ENCODE measurements around the gene GABBR2. TPM values are rescaled to one million over a fixed set of nuclear protein-coding genes. Genes with fewer than 3 reads are reported as not detected.

The GABBR2 gene
- total RNA-seq, 1 experiment from 2014 or later = 0.76 TPM

- no peak overlapping the region for H3K4me2 ChIP-seq
- H2AFZ ChIP-seq = no peak overlapping the region
- H4K20me1 ChIP-seq (ENCODE audit: insufficient read depth) = no peaks in the 10 kb centered on the region
- H3K27ac ChIP-seq = no peak overlapping the region
- H3K4me1 ChIP-seq (replicated peaks; ENCODE audit: insufficient read depth) = peaks cover 42% of the 10 kb centered on the region
- H3K79me2 ChIP-seq (ENCODE audit: low read depth) = peaks cover 37% of the 10 kb centered on the region
- TF ChIP-seq EZH2 (IDR thresholded peaks at IDR 0.05; ENCODE audit: low read depth) = no peak
- H3K9me3 ChIP-seq (ENCODE audit: insufficient read depth, low read depth) = no peaks in the 10 kb centered on the region
- ChIA-PET CTCF (no interaction called here), POLR2A (ENCODE audit: unreplicated experiment) (no interaction called here)
- no peak for DNase-seq
- peaks cover 15% of the 10 kb centered on the region for H3K36me3 ChIP-seq (ENCODE audit: low read depth)
- H3K9me2 ChIP-seq (ENCODE audit: insufficient read depth) = no peaks in the 10 kb centered on the region
- intact Hi-C loops (cut with micrococcal nuclease; ENCODE audit: unreplicated experiment) = no loop called here
- no peaks in the 10 kb centered on the region for H3K27me3 ChIP-seq (ENCODE audit: insufficient read depth, low read depth)
- no TSS peak for BruUV-seq (replicated peaks)
- H3K4me3 ChIP-seq = no peak overlapping the region
- H3F3A ChIP-seq (ENCODE audit: insufficient read depth, low read depth) = peaks cover 31% of the 10 kb centered on the region
Observed at GRCh38 chr9:98242426-98242825, 466.3 kb downstream of the GABBR2 start.

- H3K27me3 ChIP-seq (ENCODE audit: insufficient read depth, low read depth) = no peaks in the 10 kb centered on the region
- H2AFZ ChIP-seq = no peak overlapping the region
- no peaks in the 10 kb centered on the region for H3K9me2 ChIP-seq (ENCODE audit: insufficient read depth)
- peaks cover 29% of the 10 kb centered on the region for H3F3A ChIP-seq (ENCODE audit: insufficient read depth, low read depth)
- POLR2A ChIA-PET (ENCODE audit: unreplicated experiment) = interaction anchor here (0.5 kb wide), 1 partner anchor 12 kb away, joined by 4 read pairs; no protein-coding TSS in a partner anchor
- no peak for TF ChIP-seq EZH2 (IDR thresholded peaks at IDR 0.05; ENCODE audit: low read depth)
- no peak for TF ChIP-seq CTCF (conservative IDR thresholded peaks at IDR 0.05)
- no peak overlapping the region for H3K4me3 ChIP-seq
- H3K4me2 ChIP-seq = no peak overlapping the region
- no peaks in the 10 kb centered on the region for H4K20me1 ChIP-seq (ENCODE audit: insufficient read depth)
- BruUV-seq (replicated peaks) = no TSS peak
- CTCF ChIA-PET = no interaction called here
- peaks cover 15% of the 10 kb centered on the region for H3K36me3 ChIP-seq (ENCODE audit: low read depth)
- peaks cover 34% of the 10 kb centered on the region for H3K4me1 ChIP-seq (replicated peaks; ENCODE audit: insufficient read depth)
- no peak for DNase-seq
- H3K27ac ChIP-seq = no peak overlapping the region
- peaks cover 29% of the 10 kb centered on the region for H3K79me2 ChIP-seq (ENCODE audit: low read depth)
- no peaks in the 10 kb centered on the region for H3K9me3 ChIP-seq (ENCODE audit: insufficient read depth, low read depth)
- intact Hi-C loops (cut with micrococcal nuclease; ENCODE audit: unreplicated experiment) = no loop called here
Observed at GRCh38 chr9:98241357-98242300, 467.1 kb downstream of the GABBR2 start.

- peaks cover 25% of the 10 kb centered on the region for H3K4me1 ChIP-seq (replicated peaks; ENCODE audit: insufficient read depth)
- peaks cover 19% of the 10 kb centered on the region for H3F3A ChIP-seq (ENCODE audit: insufficient read depth, low read depth)
- no peak overlapping the region for H2AFZ ChIP-seq
- ChIA-PET POLR2A (ENCODE audit: unreplicated experiment) (interaction anchor here (0.6 kb wide), 1 partner anchor 17 kb away, joined by 10 read pairs; no protein-coding TSS in a partner anchor), CTCF (no interaction called here)
- no peak overlapping the region for H3K27ac ChIP-seq
- H3K4me2 ChIP-seq = no peak overlapping the region
- no peaks in the 10 kb centered on the region for H3K9me3 ChIP-seq (ENCODE audit: insufficient read depth, low read depth)
- no peak for TF ChIP-seq EZH2 (IDR thresholded peaks at IDR 0.05; ENCODE audit: low read depth)
- no peak for TF ChIP-seq CTCF (conservative IDR thresholded peaks at IDR 0.05)
- peaks cover 19% of the 10 kb centered on the region for H3K79me2 ChIP-seq (ENCODE audit: low read depth)
- no TSS peak for BruUV-seq (replicated peaks)
- H3K4me3 ChIP-seq = no peak overlapping the region
- H3K36me3 ChIP-seq (ENCODE audit: low read depth) = peaks cover 7% of the 10 kb centered on the region; the same call in 1 of the 2 replicates
- intact Hi-C loops (cut with micrococcal nuclease; ENCODE audit: unreplicated experiment) = no loop called here
- no peak for DNase-seq
- no peaks in the 10 kb centered on the region for H4K20me1 ChIP-seq (ENCODE audit: insufficient read depth)
- no peaks in the 10 kb centered on the region for H3K9me2 ChIP-seq (ENCODE audit: insufficient read depth)
- no peaks in the 10 kb centered on the region for H3K27me3 ChIP-seq (ENCODE audit: insufficient read depth, low read depth)
Observed at GRCh38 chr9:98240475-98240874, 468.3 kb downstream of the GABBR2 start.

Other genes starting within 250 kb of the GABBR2 start
- gene ANKS6, start 87.6 kb upstream of the GABBR2 start, total RNA-seq (2021) = 74.7 and 87.7 TPM in 2 replicates
- 50.3 and 52.9 TPM in 2 replicates for gene GALNT12, start 98.7 kb upstream of the GABBR2 start, total RNA-seq (2021)
- not detected in 2 replicates for gene COL15A1, start 235.0 kb upstream of the GABBR2 start, total RNA-seq (2021)